Central memory CD4-positive, alpha-beta T cell (primary cell): ENCODE results near the gene NUDT16L1.

ENCODE experiments used
- DNase-seq: peaks from one replicate; pipeline ENCODE4 v3.0.0; 2022

Gene NUDT16L1

GRCh38 chr16:4664538-4665418, 28.6 kb upstream of the NUDT16L1 start:
- DNase-seq: peak; percentile 68

GRCh38 chr16:4666537-4667202, 26.7 kb upstream of the NUDT16L1 start:
- DNase-seq: no peak

GRCh38 chr16:4667203-4667963, 26.0 kb upstream of the NUDT16L1 start:
- DNase-seq: no peak

GRCh38 chr16:4668313-4668960, 24.9 kb upstream of the NUDT16L1 start:
- DNase-seq: no peak

GRCh38 chr16:4673387-4674046, 19.8 kb upstream of the NUDT16L1 start:
- DNase-seq: no peak

GRCh38 chr16:4674926-4675530, 18.3 kb upstream of the NUDT16L1 start:
- no peak for DNase-seq

GRCh38 chr16:4675864-4676786, 17.2 kb upstream of the NUDT16L1 start:
- DNase-seq: peak; percentile 78

GRCh38 chr16:4676831-4677230, 16.5 kb upstream of the NUDT16L1 start:
- no peak for DNase-seq

- no peak for DNase-seq
Measured at GRCh38 chr16:4677390-4677789, 16.0 kb upstream of the NUDT16L1 start.

GRCh38 chr16:4677994-4678393, 15.4 kb upstream of the NUDT16L1 start:
- no peak for DNase-seq

GRCh38 chr16:4678596-4678995, 14.8 kb upstream of the NUDT16L1 start:
- no peak for DNase-seq

- no peak for DNase-seq
Measured at GRCh38 chr16:4679156-4679849, 14.1 kb upstream of the NUDT16L1 start.

- no peak for DNase-seq
Measured at GRCh38 chr16:4679850-4680636, 13.3 kb upstream of the NUDT16L1 start.

- DNase-seq: no peak
Measured at GRCh38 chr16:4680673-4681470, 12.5 kb upstream of the NUDT16L1 start.

- no peak for DNase-seq
Measured at GRCh38 chr16:4681471-4682083, 11.8 kb upstream of the NUDT16L1 start.

- DNase-seq: no peak
Measured at GRCh38 chr16:4682084-4682591, 11.2 kb upstream of the NUDT16L1 start.

- no peak for DNase-seq
Measured at GRCh38 chr16:4682616-4683254, 10.6 kb upstream of the NUDT16L1 start.
